HL-60 (cell line): ENCODE measurements around the gene FHL1.

Experiments used
- DNase-seq, 2 experiments: peaks; one replicate each; pipeline ENCODE4 v3.0.0-alpha.2; 2010 to 2020; ENCODE audit warnings: low read depth in 1 of 2, low spot score in 1 of 2
- H3K27ac ChIP-seq: fragments of 250-450 bp; sonication (Bioruptor Pico); replicated peaks from 2 replicates; pipeline ENCODE4 v1.5.1; 2020; ENCODE audit warnings: mild to moderate bottlenecking, moderate library complexity
- H3K27me3 ChIP-seq: fragments of 250-450 bp; sonication (Bioruptor Pico); 2 replicates; pipeline ENCODE4 v1.5.1; 2021; ENCODE audit warnings: mild to moderate bottlenecking, moderate library complexity; ENCODE audit not compliant: insufficient read depth, poor library complexity, severe bottlenecking
- H3K4me3 ChIP-seq: replicated peaks from 2 replicates; pipeline ENCODE4 v1.5.1; 2011; ENCODE audit warnings: mild to moderate bottlenecking, control low read depth, low read length; ENCODE audit not compliant: insufficient read depth
- GABPA ChIP-seq: IDR thresholded peaks from 2 replicates; pipeline ENCODE4 v1.6.1; 2012; ENCODE audit warnings: low read depth
- POLR2AphosphoS5 ChIP-seq: IDR thresholded peaks from 2 replicates; pipeline ENCODE4 v1.6.1; 2012; ENCODE audit warnings: low read depth
- SPI1 ChIP-seq: IDR thresholded peaks from 2 replicates; pipeline ENCODE4 v1.6.1; 2012; ENCODE audit warnings: low read depth, mild to moderate bottlenecking, borderline replicate concordance
- TF ChIP-seq, protein P1 (sequence below): IDR thresholded peaks from one replicate; pipeline ENCODE4 v1.5.1; 2011; ENCODE audit warnings: low read length, control low read depth, inconsistent platforms; ENCODE audit not compliant: insufficient read depth
- TF ChIP-seq, protein P2 (sequence below): IDR thresholded peaks from 2 replicates; pipeline ENCODE4 v1.6.1; 2012; ENCODE audit warnings: low read depth; ENCODE audit not compliant: insufficient replicate concordance

Gene FHL1

DNA sequence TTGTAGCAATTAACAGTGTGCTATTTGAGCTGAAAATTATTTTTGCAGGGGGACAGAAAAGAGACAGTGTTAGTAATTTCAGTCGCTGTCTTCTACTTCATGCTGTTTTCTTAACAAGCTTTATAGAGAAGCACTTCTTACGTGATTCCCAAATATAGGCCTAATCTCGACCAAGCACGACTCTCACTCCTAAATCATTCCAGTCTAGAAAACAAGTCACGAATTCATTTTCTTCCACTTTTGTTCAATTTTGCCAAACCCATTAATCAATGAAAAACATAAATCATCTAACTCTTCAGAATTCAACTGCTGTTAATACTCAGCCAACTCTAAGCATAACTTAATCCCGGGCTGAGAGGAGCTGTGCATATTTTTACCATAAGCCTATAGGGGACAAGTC lies 21.0 kb upstream of the FHL1 start:
- Histone ChIP-seq H3K27me3 (no peaks in the 10 kb centered on the region), H3K4me3 (no peak overlapping the region), H3K27ac (no peak overlapping the region)
- DNase-seq, result no peak
- TF ChIP-seq, protein P1, sequence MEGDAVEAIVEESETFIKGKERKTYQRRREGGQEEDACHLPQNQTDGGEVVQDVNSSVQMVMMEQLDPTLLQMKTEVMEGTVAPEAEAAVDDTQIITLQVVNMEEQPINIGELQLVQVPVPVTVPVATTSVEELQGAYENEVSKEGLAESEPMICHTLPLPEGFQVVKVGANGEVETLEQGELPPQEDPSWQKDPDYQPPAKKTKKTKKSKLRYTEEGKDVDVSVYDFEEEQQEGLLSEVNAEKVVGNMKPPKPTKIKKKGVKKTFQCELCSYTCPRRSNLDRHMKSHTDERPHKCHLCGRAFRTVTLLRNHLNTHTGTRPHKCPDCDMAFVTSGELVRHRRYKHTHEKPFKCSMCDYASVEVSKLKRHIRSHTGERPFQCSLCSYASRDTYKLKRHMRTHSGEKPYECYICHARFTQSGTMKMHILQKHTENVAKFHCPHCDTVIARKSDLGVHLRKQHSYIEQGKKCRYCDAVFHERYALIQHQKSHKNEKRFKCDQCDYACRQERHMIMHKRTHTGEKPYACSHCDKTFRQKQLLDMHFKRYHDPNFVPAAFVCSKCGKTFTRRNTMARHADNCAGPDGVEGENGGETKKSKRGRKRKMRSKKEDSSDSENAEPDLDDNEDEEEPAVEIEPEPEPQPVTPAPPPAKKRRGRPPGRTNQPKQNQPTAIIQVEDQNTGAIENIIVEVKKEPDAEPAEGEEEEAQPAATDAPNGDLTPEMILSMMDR, result no peak
- TF ChIP-seq, protein P2, sequence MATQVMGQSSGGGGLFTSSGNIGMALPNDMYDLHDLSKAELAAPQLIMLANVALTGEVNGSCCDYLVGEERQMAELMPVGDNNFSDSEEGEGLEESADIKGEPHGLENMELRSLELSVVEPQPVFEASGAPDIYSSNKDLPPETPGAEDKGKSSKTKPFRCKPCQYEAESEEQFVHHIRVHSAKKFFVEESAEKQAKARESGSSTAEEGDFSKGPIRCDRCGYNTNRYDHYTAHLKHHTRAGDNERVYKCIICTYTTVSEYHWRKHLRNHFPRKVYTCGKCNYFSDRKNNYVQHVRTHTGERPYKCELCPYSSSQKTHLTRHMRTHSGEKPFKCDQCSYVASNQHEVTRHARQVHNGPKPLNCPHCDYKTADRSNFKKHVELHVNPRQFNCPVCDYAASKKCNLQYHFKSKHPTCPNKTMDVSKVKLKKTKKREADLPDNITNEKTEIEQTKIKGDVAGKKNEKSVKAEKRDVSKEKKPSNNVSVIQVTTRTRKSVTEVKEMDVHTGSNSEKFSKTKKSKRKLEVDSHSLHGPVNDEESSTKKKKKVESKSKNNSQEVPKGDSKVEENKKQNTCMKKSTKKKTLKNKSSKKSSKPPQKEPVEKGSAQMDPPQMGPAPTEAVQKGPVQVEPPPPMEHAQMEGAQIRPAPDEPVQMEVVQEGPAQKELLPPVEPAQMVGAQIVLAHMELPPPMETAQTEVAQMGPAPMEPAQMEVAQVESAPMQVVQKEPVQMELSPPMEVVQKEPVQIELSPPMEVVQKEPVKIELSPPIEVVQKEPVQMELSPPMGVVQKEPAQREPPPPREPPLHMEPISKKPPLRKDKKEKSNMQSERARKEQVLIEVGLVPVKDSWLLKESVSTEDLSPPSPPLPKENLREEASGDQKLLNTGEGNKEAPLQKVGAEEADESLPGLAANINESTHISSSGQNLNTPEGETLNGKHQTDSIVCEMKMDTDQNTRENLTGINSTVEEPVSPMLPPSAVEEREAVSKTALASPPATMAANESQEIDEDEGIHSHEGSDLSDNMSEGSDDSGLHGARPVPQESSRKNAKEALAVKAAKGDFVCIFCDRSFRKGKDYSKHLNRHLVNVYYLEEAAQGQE, result no peak
- TF ChIP-seq SPI1, result no peak
- no peak for TF ChIP-seq GABPA
- TF ChIP-seq POLR2AphosphoS5, result no peak

DNA sequence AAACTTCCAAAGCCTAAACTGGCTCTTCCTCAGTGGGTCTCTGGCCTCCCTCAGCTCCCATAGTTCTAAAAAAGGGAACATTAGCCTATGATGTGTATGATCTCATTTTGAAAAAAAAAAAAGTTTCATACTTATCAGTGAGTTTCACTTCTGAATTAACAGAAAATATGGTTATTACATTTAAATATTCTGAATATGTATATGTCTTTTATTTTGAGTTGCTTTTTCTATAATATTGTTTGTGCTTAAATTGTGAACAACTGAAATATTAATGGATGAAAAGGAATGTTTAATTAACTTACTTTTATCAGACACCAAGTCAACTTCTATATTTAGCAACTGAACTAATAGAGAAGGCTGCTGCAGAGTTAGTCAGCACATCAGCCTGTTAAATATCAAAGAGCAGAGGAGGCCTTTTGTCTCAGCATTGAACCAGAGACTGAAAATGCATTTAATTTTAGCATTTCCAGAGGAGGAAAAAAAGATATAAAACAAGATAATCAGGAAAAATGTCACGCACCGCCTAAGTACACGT lies 20.4 kb upstream of the FHL1 start:
- no peak for DNase-seq

DNA sequence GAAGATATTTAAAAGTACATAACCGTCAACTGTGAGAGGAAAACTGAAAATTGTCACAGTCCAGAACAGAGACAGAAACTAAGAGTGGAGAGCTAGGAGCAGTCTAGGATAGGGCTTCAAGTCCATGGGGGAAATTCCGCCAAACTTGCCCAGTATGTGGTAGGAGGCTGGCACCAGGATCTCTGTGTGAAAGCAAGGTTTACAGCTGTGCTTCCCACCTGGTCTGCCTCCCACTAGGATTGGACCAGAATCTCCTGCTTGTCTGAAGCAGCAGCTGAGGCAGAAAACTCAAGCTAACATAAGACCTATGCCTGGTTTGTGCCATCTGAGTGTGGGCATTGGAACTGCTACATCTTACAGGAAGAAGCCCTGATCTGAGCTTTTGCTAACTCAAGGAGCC lies 18.6 kb upstream of the FHL1 start:
- Histone ChIP-seq H3K27me3 (no peaks in the 10 kb centered on the region), H3K4me3 (no peak overlapping the region)

More for the DNA sequence above, 20.4 kb upstream of the FHL1 start:
- TF ChIP-seq POLR2AphosphoS5 (no peak), SPI1 (no peak), GABPA (no peak)
- TF ChIP-seq, protein P2, result no peak
- TF ChIP-seq, protein P1, result no peak
- H3K4me3 ChIP-seq, result no peak overlapping the region
- H3K27me3 ChIP-seq, result no peaks in the 10 kb centered on the region
- no peak overlapping the region for H3K27ac ChIP-seq

More for the DNA sequence above, 18.6 kb upstream of the FHL1 start:
- TF ChIP-seq, protein P2, result no peak
- TF ChIP-seq GABPA (no peak), SPI1 (no peak), POLR2AphosphoS5 (no peak)
- TF ChIP-seq, protein P1, result no peak
- no peak for DNase-seq
- no peak overlapping the region for H3K27ac ChIP-seq
